ENCODE results near the gene NEIL1.
"Not testable (repeated sequence)": the region's sequence is repeated elsewhere in the genome, so short reads cannot be mapped to it uniquely, and the experiment has no call there.

NEIL1 gene

GRCh38 chr15:75383986-75384385 is 37.1 kb downstream of the NEIL1 start:
- not testable (repeated sequence) for DNase-seq

DNA sequence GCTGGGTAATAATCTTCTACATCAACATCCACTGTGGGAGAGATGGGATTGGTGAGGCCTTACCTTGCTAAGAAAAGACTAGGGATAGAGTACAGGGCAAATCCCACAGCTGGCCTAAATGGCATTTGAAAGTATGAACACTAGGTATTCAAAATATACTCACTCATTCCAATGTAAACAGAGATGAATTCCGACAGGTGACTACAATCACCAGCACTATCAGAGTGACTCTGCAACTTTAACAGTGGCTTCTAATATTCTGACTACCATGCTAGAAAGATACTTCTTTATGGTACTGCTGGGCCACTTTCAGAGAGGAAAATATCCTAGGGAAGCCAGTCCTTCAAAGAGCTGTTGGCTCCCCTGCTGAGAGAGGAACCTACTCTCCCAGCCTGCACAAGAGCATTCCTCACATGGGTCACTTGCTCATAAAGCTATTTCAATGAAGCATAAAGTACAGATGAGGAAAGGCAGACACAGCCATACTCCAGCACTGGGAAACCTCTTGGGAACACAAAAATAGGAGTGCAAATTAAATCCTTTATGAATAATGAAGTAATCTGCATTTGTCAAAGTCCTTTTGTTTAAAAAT is 43.0 kb downstream of the NEIL1 start:
- DNase-seq = no peak

GRCh38 chr15:75397494-75397893 is 50.7 kb downstream of the NEIL1 start:
- DNase-seq = no peak

DNA sequence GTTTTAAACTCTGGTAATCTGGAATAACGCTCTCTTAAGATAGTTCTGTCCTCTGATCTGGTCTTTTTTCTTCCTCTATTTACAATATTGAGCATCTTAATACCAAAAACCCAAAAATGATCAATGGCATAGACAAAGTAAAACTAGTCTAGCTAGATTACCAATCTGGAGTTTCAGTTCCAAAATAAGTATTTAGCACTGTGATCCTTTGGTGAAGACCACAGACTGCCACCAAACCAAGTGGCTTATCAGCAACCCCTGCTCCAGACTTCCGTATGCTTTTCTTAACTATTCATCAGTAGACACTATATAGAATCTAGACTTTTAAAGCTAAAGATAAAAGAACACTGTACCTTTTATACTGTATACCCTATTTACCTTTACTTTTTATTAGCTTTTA is 57.1 kb downstream of the NEIL1 start:
- DNase-seq = no peak
